IPS-20b (cell line): ENCODE measurements around the gene CYP4F3.

Source experiments
- H3K27ac ChIP-seq: one replicate; pipeline ENCODE4 v1.5.1; 2013; ENCODE audit warnings: low read length
- H3K27me3 ChIP-seq: 2 replicates; pipeline ENCODE4 v1.6.1; 2013; ENCODE audit warnings: mild to moderate bottlenecking, low read length, inconsistent platforms; ENCODE audit not compliant: insufficient read depth
- H3K36me3 ChIP-seq: 2 replicates; pipeline ENCODE4 v1.6.1; 2013; ENCODE audit warnings: low read depth, mild to moderate bottlenecking, inconsistent platforms, low read length, moderate library complexity; ENCODE audit not compliant: insufficient read depth
- H3K4me1 ChIP-seq: 2 replicates; pipeline ENCODE4 v1.6.1; 2013; ENCODE audit warnings: mild to moderate bottlenecking, control low read depth, inconsistent platforms, low read length, moderate library complexity; ENCODE audit not compliant: insufficient read depth
- H3K4me3 ChIP-seq: 2 replicates; pipeline ENCODE4 v1.5.1; 2013; ENCODE audit warnings: mild to moderate bottlenecking, low read length, inconsistent platforms
- H3K9ac ChIP-seq: 2 replicates; pipeline ENCODE4 v1.6.1; 2013; ENCODE audit warnings: low read depth, mild to moderate bottlenecking, inconsistent platforms, low read length, moderate library complexity
- H3K9me3 ChIP-seq: 2 replicates; pipeline ENCODE4 v1.6.1; 2013; ENCODE audit warnings: mild to moderate bottlenecking, low read depth, low read length, inconsistent platforms; ENCODE audit not compliant: insufficient read depth

Gene CYP4F3

GRCh38 chr19:15616183-15616582 is 24.5 kb upstream of the CYP4F3 start:
- no peaks in the 10 kb centered on the region for H3K4me1 ChIP-seq
- H3K9me3 ChIP-seq: peaks cover 93% of the 10 kb centered on the region
- H3K27ac ChIP-seq: no peak overlapping the region
- no peaks in the 10 kb centered on the region for H3K27me3 ChIP-seq
- no peaks in the 10 kb centered on the region for H3K36me3 ChIP-seq
- no peak overlapping the region for H3K4me3 ChIP-seq
- H3K9ac ChIP-seq: no peak overlapping the region

GRCh38 chr19:15616627-15617270 is 23.9 kb upstream of the CYP4F3 start:
- Histone ChIP-seq H3K9ac (no peak overlapping the region), H3K36me3 (no peaks in the 10 kb centered on the region), H3K27ac (no peak overlapping the region), H3K4me3 (no peak overlapping the region), H3K9me3 (peaks cover 96% of the 10 kb centered on the region), H3K4me1 (no peaks in the 10 kb centered on the region), H3K27me3 (no peaks in the 10 kb centered on the region)

- Histone ChIP-seq H3K9me3 (peaks cover 96% of the 10 kb centered on the region), H3K4me1 (no peaks in the 10 kb centered on the region), H3K27me3 (no peaks in the 10 kb centered on the region), H3K9ac (no peak overlapping the region), H3K27ac (no peak overlapping the region), H3K4me3 (no peak overlapping the region), H3K36me3 (no peaks in the 10 kb centered on the region)
Observed at GRCh38 chr19:15618321-15618720, 22.4 kb upstream of the CYP4F3 start.

- no peaks in the 10 kb centered on the region for H3K4me1 ChIP-seq
- no peaks in the 10 kb centered on the region for H3K27me3 ChIP-seq
- peaks cover 90% of the 10 kb centered on the region for H3K9me3 ChIP-seq
- no peak overlapping the region for H3K4me3 ChIP-seq
- no peaks in the 10 kb centered on the region for H3K36me3 ChIP-seq
- no peak overlapping the region for H3K9ac ChIP-seq
- H3K27ac ChIP-seq: no peak overlapping the region
Observed at GRCh38 chr19:15621801-15622200, 18.9 kb upstream of the CYP4F3 start.

GRCh38 chr19:15622991-15623390 is 17.7 kb upstream of the CYP4F3 start:
- Histone ChIP-seq H3K27me3 (no peaks in the 10 kb centered on the region), H3K4me3 (no peak overlapping the region), H3K9me3 (peaks cover 89% of the 10 kb centered on the region), H3K4me1 (no peaks in the 10 kb centered on the region), H3K9ac (no peak overlapping the region), H3K36me3 (no peaks in the 10 kb centered on the region), H3K27ac (no peak overlapping the region)

- Histone ChIP-seq H3K9me3 (peaks cover 88% of the 10 kb centered on the region), H3K36me3 (no peaks in the 10 kb centered on the region), H3K4me3 (no peak overlapping the region), H3K27me3 (no peaks in the 10 kb centered on the region), H3K4me1 (no peaks in the 10 kb centered on the region), H3K9ac (no peak overlapping the region), H3K27ac (no peak overlapping the region)
Observed at GRCh38 chr19:15623711-15624318, 16.9 kb upstream of the CYP4F3 start.

GRCh38 chr19:15628236-15629002 is 12.3 kb upstream of the CYP4F3 start:
- Histone ChIP-seq H3K27me3 (no peaks in the 10 kb centered on the region), H3K4me3 (no peak overlapping the region), H3K27ac (no peak overlapping the region)

GRCh38 chr19:15629003-15629880 is 11.5 kb upstream of the CYP4F3 start:
- H3K36me3 ChIP-seq: no peaks in the 10 kb centered on the region
- H3K27ac ChIP-seq: no peak overlapping the region
- H3K27me3 ChIP-seq: no peaks in the 10 kb centered on the region
- H3K4me3 ChIP-seq: no peak overlapping the region
- H3K4me1 ChIP-seq: no peaks in the 10 kb centered on the region
- no peak overlapping the region for H3K9ac ChIP-seq
- peaks cover 86% of the 10 kb centered on the region for H3K9me3 ChIP-seq

More at GRCh38 chr19:15628236-15629002, 12.3 kb upstream of the CYP4F3 start:
- H3K9me3 ChIP-seq: peaks cover 86% of the 10 kb centered on the region
- no peak overlapping the region for H3K9ac ChIP-seq
- no peaks in the 10 kb centered on the region for H3K36me3 ChIP-seq
- no peaks in the 10 kb centered on the region for H3K4me1 ChIP-seq

GRCh38 chr19:15631817-15632216 is 8.9 kb upstream of the CYP4F3 start:
- H3K36me3 ChIP-seq: no peaks in the 10 kb centered on the region
- H3K9me3 ChIP-seq: peaks cover 89% of the 10 kb centered on the region
- H3K4me3 ChIP-seq: no peak overlapping the region
- H3K4me1 ChIP-seq: no peaks in the 10 kb centered on the region
- no peaks in the 10 kb centered on the region for H3K27me3 ChIP-seq
- H3K27ac ChIP-seq: no peak overlapping the region
- no peak overlapping the region for H3K9ac ChIP-seq

- no peaks in the 10 kb centered on the region for H3K36me3 ChIP-seq
- H3K27ac ChIP-seq: no peak overlapping the region
- peaks cover 87% of the 10 kb centered on the region for H3K9me3 ChIP-seq
- no peak overlapping the region for H3K4me3 ChIP-seq
- no peak overlapping the region for H3K9ac ChIP-seq
- no peaks in the 10 kb centered on the region for H3K4me1 ChIP-seq
- H3K27me3 ChIP-seq: no peaks in the 10 kb centered on the region
Observed at GRCh38 chr19:15633082-15633835, 7.4 kb upstream of the CYP4F3 start.

GRCh38 chr19:15634105-15634504 is 6.6 kb upstream of the CYP4F3 start:
- H3K27ac ChIP-seq: no peak overlapping the region

More at GRCh38 chr19:15634105-15634504, 6.6 kb upstream of the CYP4F3 start:
- no peaks in the 10 kb centered on the region for H3K4me1 ChIP-seq
- no peak overlapping the region for H3K4me3 ChIP-seq
- H3K9me3 ChIP-seq: peaks cover 83% of the 10 kb centered on the region
- H3K27me3 ChIP-seq: no peaks in the 10 kb centered on the region
- no peak overlapping the region for H3K9ac ChIP-seq
- H3K36me3 ChIP-seq: no peaks in the 10 kb centered on the region
